ENCODE results near the gene DCXR. TPM values are rescaled to one million over a fixed set of nuclear protein-coding genes. Genes with fewer than 3 reads are reported as not detected.

DCXR gene
- total RNA-seq: 100 to 1,000 TPM; 103 to 119 TPM
- 51.2 TPM for polyA plus RNA-seq (2013, experiment 1 of 2)
- 59.6 TPM for polyA plus RNA-seq (2013, experiment 2 of 2)
- total RNA-seq: 5.5 to 47.2 (median 18.5) reads per million in 172 experiments

DNA sequence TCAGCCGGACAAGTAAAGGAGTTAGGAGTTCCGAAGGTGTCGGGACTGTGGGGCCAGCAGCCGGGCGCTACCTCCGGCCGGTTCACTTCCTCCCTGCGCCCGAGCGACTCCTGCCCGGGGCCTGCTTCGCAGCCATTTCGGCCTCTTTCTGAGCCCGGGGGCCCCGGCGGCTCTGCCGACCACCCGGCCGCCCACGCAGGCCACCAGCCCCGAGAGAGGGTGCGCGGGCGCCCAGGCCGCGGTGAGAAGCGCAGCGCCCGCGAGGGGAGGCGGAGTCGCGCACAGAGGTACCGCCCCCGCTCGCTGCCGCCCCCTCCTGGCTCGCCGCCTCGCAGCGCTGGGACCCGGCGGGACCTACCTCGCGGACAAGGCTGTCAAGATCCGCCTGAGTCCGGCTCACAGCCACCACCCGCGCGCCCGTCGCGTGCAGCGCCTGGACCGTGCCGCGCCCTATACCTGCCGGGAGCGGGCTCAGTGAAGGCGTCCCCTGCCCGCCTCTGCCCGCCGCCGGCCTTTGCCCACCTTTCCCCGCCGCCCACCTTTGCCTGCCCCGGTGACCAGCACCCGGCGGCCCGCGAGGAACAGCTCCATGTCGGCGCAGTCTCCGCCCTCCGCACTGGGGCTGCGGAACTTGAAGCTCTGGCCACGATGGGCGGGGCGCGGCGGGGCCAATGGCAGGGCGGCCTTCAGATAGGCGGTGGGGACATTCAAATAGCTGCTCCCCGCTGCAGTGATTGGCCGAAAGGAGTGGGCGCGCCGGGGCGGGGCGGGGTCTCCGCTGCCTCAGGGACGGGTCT, at the start of gene DCXR:
DCXR (minus strand) TSS at position 606 of the 797 bp plus-strand sequence; CDS start at position 591, 15 bp downstream.
- Mint-ChIP-seq H3K27me3 (no peaks in the 10 kb centered on the region), H3K4me3 (peak within 1 kb of the TSS; percentile 96), H3K27ac (peak within 1 kb of the TSS; percentile 84), H3K36me3 (ENCODE audit: low read depth) (peaks cover 16% of the 10 kb centered on the region), H3K9me3 (no peaks in the 10 kb centered on the region), H3K4me1 (ENCODE audit: low read depth) (peaks cover 26% of the 10 kb centered on the region)
- Histone ChIP-seq H3K4me3 (ENCODE audit: low read length) (peak within 1 kb of the TSS; percentile 65), H3K36me3 (ENCODE audit: insufficient read depth, low read length) (no peaks in the 10 kb centered on the region), H3K27me3 (ENCODE audit: control insufficient read depth in 1 of 2, insufficient read depth in 2 of 2, low read length in 2 of 2) (no peaks in the 10 kb centered on the region), H3K27ac (ENCODE audit: low read depth in 1 of 2, low read length in 2 of 2) (peak within 1 kb of the TSS; percentile 45 to 55), H3K9me3 (ENCODE audit: control insufficient read depth in 1 of 2, insufficient read depth in 1 of 2, low read length in 2 of 2) (no peaks in the 10 kb centered on the region), H3K4me1 (ENCODE audit: insufficient read depth, low read length) (peaks cover 27% of the 10 kb centered on the region)
- peak; percentile 90 for ATAC-seq (ENCODE audit: poor library complexity)
- DNase-seq: peak; percentile 85 to 97 (median 94)
- intact Hi-C loops (cut with DNase I, micrococcal nuclease): loop anchor here (1.0 to 10.0 kb wide), 7 partner anchors 14 to 518 kb away; partner anchors contain the start of genes HEXD (in 2 of the 2), OGFOD3 (in 2 of the 2) and LRRC45 (in 1 of the 2)
- TF ChIP-seq, protein P1, sequence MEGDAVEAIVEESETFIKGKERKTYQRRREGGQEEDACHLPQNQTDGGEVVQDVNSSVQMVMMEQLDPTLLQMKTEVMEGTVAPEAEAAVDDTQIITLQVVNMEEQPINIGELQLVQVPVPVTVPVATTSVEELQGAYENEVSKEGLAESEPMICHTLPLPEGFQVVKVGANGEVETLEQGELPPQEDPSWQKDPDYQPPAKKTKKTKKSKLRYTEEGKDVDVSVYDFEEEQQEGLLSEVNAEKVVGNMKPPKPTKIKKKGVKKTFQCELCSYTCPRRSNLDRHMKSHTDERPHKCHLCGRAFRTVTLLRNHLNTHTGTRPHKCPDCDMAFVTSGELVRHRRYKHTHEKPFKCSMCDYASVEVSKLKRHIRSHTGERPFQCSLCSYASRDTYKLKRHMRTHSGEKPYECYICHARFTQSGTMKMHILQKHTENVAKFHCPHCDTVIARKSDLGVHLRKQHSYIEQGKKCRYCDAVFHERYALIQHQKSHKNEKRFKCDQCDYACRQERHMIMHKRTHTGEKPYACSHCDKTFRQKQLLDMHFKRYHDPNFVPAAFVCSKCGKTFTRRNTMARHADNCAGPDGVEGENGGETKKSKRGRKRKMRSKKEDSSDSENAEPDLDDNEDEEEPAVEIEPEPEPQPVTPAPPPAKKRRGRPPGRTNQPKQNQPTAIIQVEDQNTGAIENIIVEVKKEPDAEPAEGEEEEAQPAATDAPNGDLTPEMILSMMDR (IDR thresholded peaks at IDR 0.05): peak; percentile 87
- CTCF ChIA-PET: interaction anchor here (0.6 to 2.1 kb wide), 11 partner anchors 13 to 482 kb away, joined by 3 to 12 read pairs (median 3); partner anchors contain the start of genes CENPX, FASN, FOXK2 and GPS1
- POLR2A ChIA-PET: interaction anchor here (0.6 to 1.8 kb wide), 31 partner anchors 12 to 335 kb away, joined by 3 to 27 read pairs (median 4); partner anchors contain the start of genes ASPSCR1, CENPX, FASN and GPS1

DNA sequence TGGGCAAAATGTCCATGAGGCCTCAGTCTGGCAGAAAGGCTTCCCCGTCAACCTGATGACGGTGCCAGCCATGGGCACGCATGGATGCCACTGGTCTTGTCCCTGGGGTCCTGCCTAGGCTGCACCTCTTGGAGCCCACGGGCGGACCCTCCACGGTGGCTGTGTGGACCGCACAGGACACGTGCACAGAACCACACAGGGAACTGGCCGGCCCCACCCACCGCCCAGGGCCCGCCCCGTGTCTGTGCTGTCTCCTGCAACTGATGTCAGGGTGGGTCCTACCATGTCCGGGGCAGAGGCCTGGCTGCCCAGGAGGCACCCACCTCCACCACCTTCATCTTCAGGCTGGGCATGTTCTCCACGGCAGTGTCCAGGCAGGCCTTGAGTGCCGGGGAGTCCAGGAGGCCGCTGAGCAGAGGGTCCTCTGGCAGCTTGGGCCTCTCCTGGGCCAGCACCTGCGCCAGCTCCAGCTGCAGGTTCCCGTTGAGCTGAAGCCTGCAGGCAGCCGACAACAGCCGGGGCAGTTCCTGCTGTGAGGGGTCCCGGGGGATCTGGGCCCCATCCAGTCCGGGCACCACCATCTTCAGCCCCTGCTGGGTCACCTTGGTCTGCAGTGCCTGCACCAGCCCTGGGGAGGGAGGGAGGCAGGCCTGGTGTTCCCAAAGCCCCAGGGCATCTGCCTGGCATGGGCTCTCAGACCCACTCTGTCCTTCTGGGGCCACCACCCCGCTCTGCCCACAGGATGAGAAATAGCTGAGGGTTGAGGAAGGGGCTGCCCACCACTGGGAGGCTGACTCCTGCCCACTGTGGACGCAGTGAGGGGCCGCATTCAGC, 48.7 kb upstream of the DCXR start:
- H3K4me1 ChIP-seq (ENCODE audit: insufficient read depth, low read length): no peaks in the 10 kb centered on the region
- intact Hi-C loops (cut with DNase I, micrococcal nuclease): no loop called here
- DNase-seq: peak in 1 of 14 experiments; percentile 0
- H3K36me3 ChIP-seq (ENCODE audit: insufficient read depth, low read length): peaks cover 90% of the 10 kb centered on the region
- H3K27me3 ChIP-seq (ENCODE audit: control insufficient read depth in 1 of 2, insufficient read depth in 2 of 2, low read length in 2 of 2): no peaks in the 10 kb centered on the region
- Mint-ChIP-seq H3K27ac (no peak overlapping the region), H3K27me3 (no peaks in the 10 kb centered on the region), H3K36me3 (ENCODE audit: low read depth) (peaks cover 21% of the 10 kb centered on the region), H3K9me3 (no peaks in the 10 kb centered on the region), H3K4me1 (ENCODE audit: low read depth) (no peaks in the 10 kb centered on the region), H3K4me3 (no peak overlapping the region)
- TF ChIP-seq, protein P1 (IDR thresholded peaks at IDR 0.05): no peak
- CTCF ChIA-PET: no interaction called here
- no peak overlapping the region for H3K27ac ChIP-seq (ENCODE audit: low read depth in 1 of 2, low read length in 2 of 2)
- ATAC-seq (ENCODE audit: poor library complexity): no peak
- H3K9me3 ChIP-seq (ENCODE audit: control insufficient read depth in 1 of 2, insufficient read depth in 1 of 2, low read length in 2 of 2): no peaks in the 10 kb centered on the region
- no peak overlapping the region for H3K4me3 ChIP-seq (ENCODE audit: low read length)
- POLR2A ChIA-PET: no interaction called here
